GM18526 (cell line): ENCODE results near the gene SAPCD1.

Experiments used
- POLR2A ChIP-seq: IDR thresholded peaks from 3 replicates; pipeline ENCODE4 v1.6.1; 2011; ENCODE audit not compliant: insufficient read length; ENCODE audit errors: extremely low read depth

The SAPCD1 gene

GRCh38 chr6:31762356-31762755 lies at the start of gene SAPCD1:
Gene SAPCD1 (plus strand): TSS chr6:31762656. CDS start chr6:31763055, 399 bp downstream.
- TF ChIP-seq POLR2A: no peak

DNA sequence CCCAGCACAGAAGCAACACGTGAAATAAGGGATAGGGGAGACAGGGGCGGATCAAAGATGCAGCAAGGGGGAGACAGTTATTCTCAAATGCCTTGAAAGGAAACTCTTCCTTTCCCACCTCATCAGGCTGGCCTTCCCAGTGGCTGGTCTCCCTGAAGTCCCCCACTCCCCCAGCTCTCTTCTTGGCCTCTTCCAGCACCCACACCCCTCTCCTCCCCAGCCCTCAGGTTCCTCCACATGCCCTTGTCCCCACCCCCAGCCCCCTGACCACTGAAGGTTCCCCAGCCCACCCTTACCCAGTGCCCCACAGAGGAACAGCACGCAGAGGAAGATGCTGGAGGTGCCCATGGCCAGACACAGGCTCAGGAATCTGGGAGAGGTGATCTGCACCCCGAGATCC lies 49.0 kb upstream of the SAPCD1 start:
- no peak for TF ChIP-seq POLR2A

- no peak for TF ChIP-seq POLR2A
Observed at GRCh38 chr6:31713991-31714684, 48.3 kb upstream of the SAPCD1 start.

- no peak for TF ChIP-seq POLR2A
Observed at GRCh38 chr6:31715022-31715958, 47.2 kb upstream of the SAPCD1 start, which contains the start of gene LY6G6D. Gene LY6G6D (plus strand): TSS chr6:31715348. CDS start chr6:31715356, 8 bp downstream.

- TF ChIP-seq POLR2A: no peak
Observed at GRCh38 chr6:31717499-31718222, 44.8 kb upstream of the SAPCD1 start.

DNA sequence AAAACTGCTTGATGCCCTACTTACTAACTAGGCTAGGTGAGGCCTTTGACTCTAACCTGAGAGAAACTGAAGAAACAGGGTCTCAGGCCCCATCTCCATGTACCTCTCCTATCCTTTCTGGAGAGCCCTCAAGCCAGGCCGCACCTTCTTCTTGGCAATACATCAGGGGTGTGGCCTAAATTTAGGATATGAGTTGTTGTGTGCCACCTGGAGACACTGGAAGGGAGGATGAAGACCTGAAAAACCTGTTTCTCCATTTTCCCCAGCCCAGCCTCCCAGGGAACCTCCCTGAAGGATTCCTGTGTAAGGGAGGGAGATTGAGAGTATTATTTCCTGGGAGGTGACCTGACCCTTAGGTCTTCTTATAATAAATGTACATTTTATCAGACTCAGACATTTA lies 44.2 kb upstream of the SAPCD1 start:
- TF ChIP-seq POLR2A: no peak

- TF ChIP-seq POLR2A: no peak
Observed at GRCh38 chr6:31719001-31719400, 43.5 kb upstream of the SAPCD1 start.

DNA sequence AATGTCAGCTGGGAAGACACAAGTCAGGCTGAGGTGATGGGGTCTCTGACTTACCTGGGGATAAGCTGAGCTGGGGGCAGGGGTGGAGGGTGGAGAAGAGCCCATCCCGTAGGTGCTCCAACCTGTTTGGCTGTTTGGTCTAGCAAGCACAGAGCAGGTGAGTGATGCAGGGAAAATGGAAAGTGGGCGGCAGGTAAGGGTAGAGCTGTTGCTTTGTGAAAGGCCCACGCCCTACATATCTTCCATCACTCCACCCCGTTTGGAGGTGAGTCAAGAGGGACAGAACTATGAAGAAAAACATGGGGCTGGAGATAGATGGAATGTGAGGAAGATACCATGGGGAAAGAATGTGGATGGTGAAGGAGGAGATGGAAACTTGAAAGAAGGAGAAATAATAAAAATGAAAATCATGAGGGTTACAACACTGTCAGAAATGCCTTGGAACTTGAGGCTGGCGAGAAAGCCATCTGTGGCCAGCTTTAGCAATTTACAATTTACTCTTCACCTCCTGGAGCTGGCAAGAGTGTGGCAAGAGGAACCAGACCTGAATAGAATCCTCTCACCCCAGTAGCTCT lies 42.2 kb upstream of the SAPCD1 start:
- TF ChIP-seq POLR2A: no peak

DNA sequence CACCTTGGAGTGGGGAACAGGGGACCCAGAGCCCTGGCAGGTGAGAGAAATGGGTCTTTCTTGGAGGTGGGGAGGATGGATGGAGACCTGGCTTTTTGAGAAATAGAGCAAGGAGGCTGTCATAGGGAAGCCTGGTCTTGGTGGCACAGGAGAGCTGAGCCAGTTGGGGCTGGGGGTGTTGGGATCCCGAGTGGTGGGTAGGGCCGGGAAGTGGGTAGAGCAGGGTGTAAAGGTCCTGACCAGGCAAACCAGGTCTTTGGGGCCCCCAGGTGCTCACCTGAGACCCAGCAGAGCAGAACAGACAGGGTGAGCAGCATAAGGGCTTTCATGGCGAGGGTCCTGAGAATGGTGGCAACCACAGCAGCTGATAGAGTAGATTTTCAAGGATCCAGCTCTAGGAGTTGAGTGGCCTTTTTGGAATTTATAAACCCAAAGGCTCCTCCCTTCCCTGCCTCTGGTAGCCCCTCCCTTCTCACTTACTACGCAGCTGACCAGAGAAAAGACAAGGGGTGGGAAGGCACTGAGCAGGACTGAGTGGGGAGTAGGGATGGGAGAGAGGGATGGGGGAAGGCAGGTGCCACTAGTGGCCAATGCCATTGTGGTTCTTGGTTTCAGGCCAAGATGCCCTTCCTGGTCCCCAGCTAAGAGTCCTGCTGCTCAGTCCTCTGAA lies 41.0 kb upstream of the SAPCD1 start, which contains the start of gene LY6G6C:
Gene LY6G6C (minus strand): TSS at position 396 of the 670 bp plus-strand sequence. CDS start 67 bp downstream, at position 329.
- no peak for TF ChIP-seq POLR2A

DNA sequence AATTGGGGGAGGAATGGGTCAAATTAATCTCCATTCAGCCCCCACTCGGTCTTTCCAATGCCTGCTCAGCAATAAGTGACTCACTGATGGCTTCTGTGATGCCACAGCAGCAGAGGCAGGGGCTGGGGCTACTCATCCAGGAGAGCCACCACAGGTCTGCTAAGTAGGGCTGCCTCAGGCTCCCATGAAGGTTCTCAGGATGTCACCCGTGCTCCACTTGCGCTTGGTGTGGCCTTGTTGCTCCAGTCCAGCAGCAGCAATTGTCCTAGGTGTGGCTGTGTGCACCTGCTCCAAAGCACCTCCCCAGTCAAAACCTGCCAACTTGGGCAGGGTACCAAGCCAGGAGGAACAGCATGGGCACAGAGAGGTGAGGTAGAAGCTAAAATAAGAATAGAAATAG lies 40.3 kb upstream of the SAPCD1 start:
- TF ChIP-seq POLR2A: no peak

- TF ChIP-seq POLR2A: no peak
Observed at GRCh38 chr6:31723245-31723979, 39.0 kb upstream of the SAPCD1 start, which contains the start of gene MPIG6B. Gene MPIG6B (plus strand): TSS chr6:31723373. CDS start chr6:31723384, 11 bp downstream.

DNA sequence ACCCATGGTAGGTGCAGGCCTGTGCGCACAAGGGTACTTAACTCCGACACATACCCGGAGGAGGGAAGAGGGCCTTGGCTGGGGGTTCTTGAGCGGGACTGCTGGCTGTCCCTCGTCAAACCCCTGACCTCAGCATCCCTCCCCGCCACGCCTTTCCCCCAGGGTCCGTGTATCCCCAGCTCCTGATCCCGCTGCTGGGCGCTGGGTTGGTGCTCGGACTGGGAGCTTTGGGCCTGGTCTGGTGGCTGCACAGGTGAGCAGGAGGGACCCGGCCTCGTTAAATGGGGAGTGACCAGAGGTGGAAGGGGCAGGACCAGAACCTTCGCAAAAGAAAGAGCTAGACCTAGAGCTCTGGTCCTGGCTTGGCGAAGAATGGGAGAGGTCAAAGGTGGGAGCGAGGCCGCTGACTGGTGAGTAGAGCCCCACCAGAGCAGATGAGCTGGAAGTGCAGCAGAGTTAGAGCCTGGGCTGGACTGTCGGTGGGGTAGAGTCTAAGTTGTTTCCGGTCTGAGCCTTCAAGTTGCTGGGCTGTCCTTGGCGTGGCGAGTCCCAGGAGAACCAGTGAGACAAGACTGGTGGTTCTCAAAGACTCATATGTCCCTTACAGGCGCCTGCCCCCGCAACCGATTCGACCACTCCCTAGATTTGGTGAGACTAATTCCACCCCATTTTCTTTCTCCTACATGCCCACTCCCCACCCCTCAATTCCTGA lies 38.3 kb upstream of the SAPCD1 start:
- no peak for TF ChIP-seq POLR2A
